HG03060 (cell line): ENCODE measurements around the gene MTCH2.
A peak's percentile ranks its signal among the peaks of the same experiment; 100 is the strongest.

Experiments used
- ATAC-seq: cut with Tn5 transposase; IDR thresholded peaks from one replicate; pipeline ENCODE4 v1.9.1; 2021; ENCODE audit warnings: low read depth, moderate number of reproducible peaks; ENCODE audit not compliant: unreplicated experiment

The MTCH2 gene

GRCh38 chr11:47592251-47592650, 50.1 kb downstream of the MTCH2 start:
- no peak for ATAC-seq

- ATAC-seq: no peak
Measured at GRCh38 chr11:47591764-47592163, 50.6 kb downstream of the MTCH2 start.

- ATAC-seq: no peak
Measured at GRCh38 chr11:47589977-47590861, 52.1 kb downstream of the MTCH2 start.

- ATAC-seq: no peak
Measured at GRCh38 chr11:47589584-47589976, 52.8 kb downstream of the MTCH2 start.

GRCh38 chr11:47589118-47589517, 53.2 kb downstream of the MTCH2 start:
- ATAC-seq: no peak

GRCh38 chr11:47587723-47588326, 54.5 kb downstream of the MTCH2 start:
- ATAC-seq: no peak

- ATAC-seq: no peak
Measured at GRCh38 chr11:47587039-47587716, 55.2 kb downstream of the MTCH2 start.

- ATAC-seq: no peak
Measured at GRCh38 chr11:47586098-47586855, 56.1 kb downstream of the MTCH2 start, which contains the start of gene FAM180B. Gene FAM180B (plus strand): TSS chr11:47586678. CDS start chr11:47586769, 91 bp downstream.

- ATAC-seq: no peak
Measured at GRCh38 chr11:47583844-47584243, 58.5 kb downstream of the MTCH2 start.

- ATAC-seq: peak; percentile 74
Measured at GRCh38 chr11:47578524-47579494, 63.5 kb downstream of the MTCH2 start, which contains the start of the genes KBTBD4 and NDUFS3. Gene KBTBD4 (minus strand): TSS chr11:47578970. CDS start chr11:47578951, 19 bp downstream. Gene NDUFS3 (plus strand): TSS chr11:47579074. CDS start chr11:47579092, 18 bp downstream.

- ATAC-seq: no peak
Measured at GRCh38 chr11:47577460-47578041, 64.8 kb downstream of the MTCH2 start.

GRCh38 chr11:47573321-47573720, 69.0 kb downstream of the MTCH2 start:
- ATAC-seq: no peak

- no peak for ATAC-seq
Measured at GRCh38 chr11:47572715-47573255, 69.6 kb downstream of the MTCH2 start.

GRCh38 chr11:47571895-47572294, 70.5 kb downstream of the MTCH2 start:
- ATAC-seq: no peak

- ATAC-seq: no peak
Measured at GRCh38 chr11:47571357-47571729, 71.0 kb downstream of the MTCH2 start.

- ATAC-seq: no peak
Measured at GRCh38 chr11:47570651-47571356, 71.6 kb downstream of the MTCH2 start.

GRCh38 chr11:47569646-47570045, 72.7 kb downstream of the MTCH2 start:
- no peak for ATAC-seq
